ENCODE results near the gene TP53I3.

Gene TP53I3

GRCh38 chr2:24065341-24065740 is 19.3 kb downstream of the TP53I3 start:
- DNase-seq (ENCODE audit: low spot score) = no peak

GRCh38 chr2:24058564-24059271 is 25.9 kb downstream of the TP53I3 start:
- no peak for DNase-seq (ENCODE audit: low spot score)
- no peak for TF ChIP-seq CTCF (IDR thresholded peaks at IDR 0.05; ENCODE audit: extremely low read depth, missing control alignments)

More at GRCh38 chr2:24065341-24065740, 19.3 kb downstream of the TP53I3 start:
- no peak for TF ChIP-seq CTCF (IDR thresholded peaks at IDR 0.05; ENCODE audit: extremely low read depth, missing control alignments)

- no peak for DNase-seq (ENCODE audit: low spot score)
- no peak for TF ChIP-seq CTCF (IDR thresholded peaks at IDR 0.05; ENCODE audit: extremely low read depth, missing control alignments)
Observed at GRCh38 chr2:24055750-24056149, 28.9 kb downstream of the TP53I3 start.

- TF ChIP-seq CTCF (IDR thresholded peaks at IDR 0.05; ENCODE audit: extremely low read depth, missing control alignments) = no peak
- no peak for DNase-seq (ENCODE audit: low spot score)
Observed at GRCh38 chr2:24054366-24055010, 30.1 kb downstream of the TP53I3 start.

- DNase-seq (ENCODE audit: low spot score) = no peak
- no peak for TF ChIP-seq CTCF (IDR thresholded peaks at IDR 0.05; ENCODE audit: extremely low read depth, missing control alignments)
Observed at GRCh38 chr2:24052951-24053350, 31.7 kb downstream of the TP53I3 start.

- DNase-seq (ENCODE audit: low spot score) = no peak
- no peak for TF ChIP-seq CTCF (IDR thresholded peaks at IDR 0.05; ENCODE audit: extremely low read depth, missing control alignments)
Observed at GRCh38 chr2:24051833-24052232, 32.8 kb downstream of the TP53I3 start.

All from GM20000 (cell line).